Limb (tissue), 2 donors: ENCODE measurements around the gene IL22RA1.

ENCODE experiments used
- DNase-seq, 2 donors: peaks; one replicate each; pipeline ENCODE4 v3.0.0-alpha.2; 2016; ENCODE audit errors: extremely low spot score in 2 of 2

IL22RA1 gene

GRCh38 chr1:24077278-24077978 is 65.5 kb downstream of the IL22RA1 start:
- DNase-seq, result no peak

GRCh38 chr1:24075946-24076345 is 67.0 kb downstream of the IL22RA1 start:
- no peak for DNase-seq

DNA sequence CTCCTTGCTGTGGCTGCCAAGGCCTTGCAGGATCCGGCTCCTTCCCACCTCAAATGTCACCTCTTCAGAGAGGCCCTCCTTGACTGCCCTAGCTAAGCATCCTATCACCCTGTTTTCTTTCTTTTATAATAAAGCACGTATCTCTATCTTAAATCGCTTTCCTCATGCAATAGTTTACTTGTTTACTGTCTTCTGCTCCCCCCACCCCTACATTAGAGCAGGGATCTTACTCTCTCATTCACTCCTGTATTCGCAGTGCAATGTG is 67.4 kb downstream of the IL22RA1 start:
- no peak for DNase-seq

DNA sequence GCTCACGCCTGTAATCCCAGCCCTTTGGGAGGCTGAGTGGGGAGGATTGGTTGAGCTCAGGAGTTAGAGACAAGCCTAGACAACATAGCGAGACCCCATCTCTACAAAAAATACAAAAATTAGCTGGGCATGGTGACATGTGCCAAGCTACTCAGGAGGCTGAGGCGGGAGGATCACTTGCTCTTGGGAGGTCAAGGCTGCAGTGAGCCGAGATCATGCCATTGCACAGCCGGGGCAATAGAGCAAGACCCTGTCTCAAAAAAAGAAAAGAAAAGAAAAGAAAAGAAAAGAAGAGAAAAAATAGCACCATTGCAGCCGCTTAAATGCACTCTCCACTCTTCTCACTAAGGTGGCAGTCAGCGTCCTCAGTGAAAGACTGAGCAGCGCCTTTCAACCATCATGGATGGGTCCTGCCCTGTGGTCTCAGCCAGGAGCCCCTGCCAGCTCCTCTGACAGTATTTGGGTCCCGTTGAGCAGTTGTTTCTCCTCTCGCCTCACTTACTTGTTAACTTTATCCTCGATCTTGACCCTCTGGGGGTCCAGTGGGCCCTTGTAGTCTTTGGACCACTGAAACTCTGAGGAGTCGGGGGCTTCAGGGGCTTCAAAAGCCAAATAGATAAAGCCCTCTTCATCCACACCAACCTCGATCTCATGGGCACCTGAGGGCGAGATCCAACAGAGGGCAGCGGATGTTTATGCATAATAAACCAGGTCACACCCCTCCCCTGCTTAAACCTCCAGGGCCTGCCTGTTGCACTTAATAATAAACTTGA is 67.9 kb downstream of the IL22RA1 start:
- no peak for DNase-seq

- DNase-seq, result no peak
These were observed 68.7 kb downstream of the IL22RA1 start for GRCh38 chr1:24074196-24074595.

- DNase-seq, result no peak
These were observed 71.0 kb downstream of the IL22RA1 start for GRCh38 chr1:24071941-24072340.

- peak; percentile 77 to 82 for DNase-seq
These were observed 72.0 kb downstream of the IL22RA1 start for GRCh38 chr1:24070821-24071393.

DNA sequence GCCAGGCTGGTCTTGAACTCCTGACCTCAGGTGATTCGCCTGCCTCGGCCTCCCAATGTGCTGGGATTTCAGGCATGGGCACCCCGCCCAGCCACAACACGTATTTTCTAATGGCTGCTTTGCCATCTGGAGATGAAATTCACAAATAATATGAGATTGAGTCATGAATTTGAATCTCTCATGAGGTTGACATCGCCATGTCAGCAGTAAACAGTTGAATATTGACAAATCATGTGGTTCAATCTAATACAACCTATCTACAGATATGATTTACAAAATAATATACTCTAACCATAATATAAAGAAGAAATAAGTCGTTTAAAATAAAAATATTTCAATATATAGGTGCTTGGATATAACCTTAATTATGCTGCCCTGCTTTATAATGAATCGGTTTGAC is 73.1 kb downstream of the IL22RA1 start:
- no peak for DNase-seq
